ENCODE results near the gene TIMM8A.

The TIMM8A gene, protein sequence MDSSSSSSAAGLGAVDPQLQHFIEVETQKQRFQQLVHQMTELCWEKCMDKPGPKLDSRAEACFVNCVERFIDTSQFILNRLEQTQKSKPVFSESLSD

DNA sequence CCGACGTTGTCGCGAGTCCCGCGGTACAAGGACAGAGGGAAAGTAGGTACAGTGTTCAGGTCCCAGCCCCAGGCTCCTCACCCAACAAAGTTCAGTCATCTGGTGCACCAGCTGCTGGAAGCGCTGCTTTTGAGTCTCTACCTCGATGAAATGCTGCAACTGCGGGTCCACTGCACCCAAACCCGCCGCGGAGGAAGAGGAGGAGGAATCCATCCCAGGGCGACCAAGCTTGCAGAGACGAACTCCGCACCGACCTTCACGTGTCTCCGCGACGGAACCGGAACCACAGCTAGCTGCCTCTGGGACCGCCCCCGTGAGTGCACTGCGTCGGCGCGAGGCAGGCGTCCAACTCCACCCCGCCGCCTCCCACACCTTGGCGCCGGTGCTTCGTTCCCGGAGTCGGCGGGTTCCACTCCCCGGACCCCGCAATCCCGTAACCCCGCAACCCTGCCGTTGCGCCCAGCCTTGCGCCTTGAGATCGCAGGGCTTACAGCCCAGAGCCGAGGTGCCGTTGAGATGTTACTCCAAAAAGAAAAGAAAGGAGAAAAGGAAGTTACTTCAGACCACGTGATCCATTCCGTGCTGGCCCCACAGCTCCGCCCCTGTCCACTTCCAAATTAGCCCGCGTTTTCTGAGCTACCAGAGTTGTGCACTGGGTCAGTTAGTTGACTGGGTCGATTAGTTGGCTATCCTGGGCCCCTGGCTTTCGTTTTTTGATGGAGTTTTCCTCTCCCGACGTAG is at the start of gene TIMM8A:
Gene TIMM8A (minus strand): TSS at position 291 of the 741 bp plus-strand sequence. CDS start 78 bp downstream, at position 213.
- peak; percentile 72 for DNase-seq

DNA sequence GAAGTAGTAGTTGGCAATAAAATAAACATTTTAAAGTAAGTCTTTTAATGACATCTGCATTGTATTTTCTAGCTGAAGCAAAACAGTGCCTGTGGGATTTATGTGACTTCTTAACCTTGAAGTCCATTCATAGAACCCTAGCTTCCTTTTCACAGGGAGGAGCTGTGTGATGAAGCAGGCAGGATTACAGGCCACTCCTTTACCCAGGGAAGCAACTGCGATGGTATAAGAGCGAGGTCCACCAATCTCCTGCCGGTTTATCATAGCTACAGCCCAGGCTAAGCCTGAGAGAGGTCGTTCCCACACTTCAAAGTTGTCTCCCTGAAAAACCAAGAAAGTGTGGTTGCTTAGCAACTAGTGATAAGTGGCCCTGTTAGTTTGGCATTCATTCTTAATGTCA is 49.2 kb upstream of the TIMM8A start:
- DNase-seq = no peak

DNA sequence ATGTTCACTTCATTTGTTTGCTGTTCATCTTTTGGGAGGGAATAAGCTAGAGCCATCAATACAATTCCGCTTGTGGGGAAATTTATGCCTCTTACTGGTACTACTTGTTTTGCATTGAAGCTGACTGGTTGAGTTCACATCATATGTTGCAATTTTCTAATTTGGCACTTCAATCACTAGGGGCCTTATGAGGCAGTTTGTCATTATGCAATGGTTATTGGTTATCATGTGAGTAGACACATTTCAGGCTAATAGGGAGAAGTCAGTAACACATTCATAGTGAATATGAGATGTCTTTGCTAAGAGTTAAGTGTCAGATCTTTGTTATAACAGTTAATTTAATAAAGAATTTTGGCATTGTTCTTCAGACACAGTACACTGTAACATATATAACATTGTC is 47.2 kb upstream of the TIMM8A start:
- DNase-seq = no peak

DNA sequence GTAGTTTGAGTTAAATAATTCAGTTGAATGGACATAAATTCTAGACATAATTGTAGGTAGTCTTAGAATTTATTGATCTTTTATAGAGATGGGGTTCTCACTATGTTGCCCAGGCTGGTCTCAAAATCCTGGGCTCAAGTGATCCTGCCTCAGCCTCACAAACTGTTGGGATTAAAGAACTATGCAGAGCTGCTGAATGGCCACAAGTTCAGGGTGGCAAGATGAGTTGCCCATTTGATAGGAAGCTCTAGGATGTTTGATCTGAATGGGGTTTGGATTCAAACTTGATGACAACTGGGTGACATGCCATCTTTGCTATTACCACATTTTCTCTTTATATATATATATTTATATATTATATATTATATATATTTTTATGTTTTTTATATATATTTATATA is 45.8 kb upstream of the TIMM8A start:
- no peak for DNase-seq

DNA sequence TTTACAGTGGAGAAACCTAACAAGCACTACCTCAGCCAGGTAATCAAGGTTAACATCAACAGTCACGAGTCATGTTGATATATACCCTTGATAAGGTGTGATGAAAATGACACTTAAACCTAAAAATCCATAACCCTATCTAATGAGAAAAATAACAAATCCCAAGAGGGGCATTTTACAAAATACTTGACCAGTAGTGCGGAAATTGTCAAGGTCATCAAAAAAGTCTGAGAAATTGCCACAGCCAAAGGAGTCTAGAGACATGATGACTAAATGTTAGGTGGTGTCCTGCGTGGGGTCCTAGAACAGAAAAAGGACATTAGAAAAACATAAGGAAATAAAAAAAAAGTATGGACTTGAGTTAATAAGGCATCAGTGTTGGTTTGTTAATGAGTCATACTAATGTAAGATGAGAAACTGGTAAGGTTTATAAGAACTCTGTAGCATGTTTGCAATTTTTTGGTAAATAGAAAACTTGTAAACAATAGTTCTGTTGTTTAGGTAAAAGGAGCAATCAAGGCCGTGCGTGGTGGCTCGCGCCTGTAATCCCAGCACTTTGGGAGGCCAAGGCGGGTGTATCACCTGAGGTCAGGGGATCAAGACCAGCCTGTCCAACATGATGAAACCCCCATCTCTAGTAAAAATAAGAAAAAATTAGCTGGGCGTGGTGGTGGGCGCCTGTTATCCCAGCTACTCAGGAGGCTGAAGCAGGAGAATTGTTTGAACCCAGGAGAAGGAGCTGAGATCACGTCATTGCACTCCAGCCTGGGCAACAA is 45.2 kb upstream of the TIMM8A start:
- no peak for DNase-seq

DNA sequence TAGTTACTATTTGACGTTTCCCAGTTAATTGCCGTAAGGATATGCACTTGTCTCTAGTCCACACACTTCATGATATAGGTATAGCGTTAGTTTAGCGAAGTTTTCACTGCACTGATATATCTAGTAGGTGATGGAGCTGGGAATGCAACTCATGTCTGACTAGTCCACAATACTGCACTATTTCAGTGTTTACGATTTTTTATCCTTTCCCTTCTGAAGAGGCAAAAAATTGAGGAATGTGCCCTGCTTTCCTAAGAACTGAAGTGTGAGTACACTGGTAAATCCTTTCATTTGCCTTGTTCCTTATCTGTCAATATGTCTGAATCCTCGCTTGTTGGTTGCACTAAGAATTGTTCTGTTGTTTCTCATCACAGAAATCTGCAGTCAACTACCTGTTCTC is 43.3 kb upstream of the TIMM8A start:
- DNase-seq = no peak

DNA sequence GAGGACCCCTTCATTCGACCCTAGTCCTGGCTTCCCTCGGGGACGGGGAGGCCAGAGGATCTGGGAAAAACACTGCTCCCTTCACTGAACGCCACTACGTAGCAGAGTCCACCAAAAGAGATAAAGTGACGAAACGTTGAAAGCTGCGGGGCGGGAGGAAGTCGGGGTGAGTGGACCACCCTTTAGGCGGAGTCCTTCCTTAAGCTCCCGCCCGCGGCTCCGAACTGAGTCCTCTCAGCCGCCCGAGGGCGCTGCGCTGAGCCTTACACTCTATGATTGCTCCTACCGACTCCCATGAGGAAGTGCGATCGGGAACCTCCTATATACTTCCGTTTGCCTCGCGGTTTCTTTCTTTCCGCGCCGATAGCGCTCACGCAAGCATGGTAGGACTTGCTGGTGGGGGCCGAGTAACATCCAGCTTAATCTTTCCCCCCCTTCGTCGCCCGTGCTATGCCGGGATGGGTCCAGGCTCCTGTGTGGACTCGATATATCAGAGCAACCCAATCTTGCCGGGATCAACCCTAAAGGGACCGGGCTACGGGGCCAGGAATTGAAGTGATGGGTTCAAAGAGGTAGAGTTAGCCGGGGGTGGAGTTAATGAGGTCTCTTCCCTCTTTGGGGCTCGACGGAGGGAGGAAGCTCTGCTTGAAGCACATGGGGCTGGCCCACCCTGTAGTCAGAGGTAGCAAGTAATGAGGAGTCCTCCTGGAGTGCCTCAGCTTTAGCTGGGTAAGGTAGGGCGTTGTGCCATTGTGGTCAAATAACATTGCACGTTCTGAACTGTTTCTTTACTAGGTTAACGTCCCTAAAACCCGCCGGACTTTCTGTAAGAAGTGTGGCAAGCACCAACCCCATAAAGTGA is 42.4 kb upstream of the TIMM8A start, which contains the start of gene RPL36A:
Gene RPL36A (plus strand): TSS at position 348 of the 862 bp plus-strand sequence. CDS start 33 bp downstream, at position 381.
- DNase-seq = peak; percentile 82

DNA sequence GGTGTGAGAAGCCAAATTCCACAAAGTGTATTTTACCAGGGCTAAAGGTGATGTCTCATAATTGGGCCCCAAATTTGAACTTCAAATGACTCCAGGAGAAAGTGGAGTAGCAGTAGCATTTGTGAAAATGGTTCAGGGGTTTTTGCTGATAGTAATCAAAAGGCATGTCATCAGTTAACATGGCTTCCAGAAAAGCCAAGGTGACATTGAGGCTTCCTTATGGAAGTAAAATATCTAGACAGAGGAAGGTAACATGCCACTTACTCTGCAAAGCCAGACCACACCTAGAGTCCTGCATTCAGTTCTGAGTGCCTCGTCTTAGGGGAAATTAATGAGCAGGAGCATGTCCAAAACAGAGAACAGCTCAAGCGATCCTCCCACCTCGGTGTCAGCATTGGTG is 40.1 kb upstream of the TIMM8A start:
- no peak for DNase-seq

DNA sequence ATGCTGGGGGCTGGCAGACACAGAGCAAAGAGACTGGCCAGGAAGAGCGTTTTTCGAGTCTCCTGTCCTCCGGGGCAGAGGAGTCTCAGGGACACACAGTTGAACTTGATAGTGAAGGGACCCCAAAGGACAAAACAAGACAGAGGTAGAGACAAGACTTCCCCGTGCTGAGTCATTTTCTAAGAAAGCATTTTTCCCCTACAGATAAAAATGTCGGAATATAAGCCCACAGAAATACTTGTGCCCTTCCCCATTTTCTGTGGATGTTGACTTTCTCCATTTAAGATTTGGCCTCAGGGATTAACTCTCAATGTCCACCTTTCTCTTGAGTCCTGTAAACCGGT is 38.0 kb upstream of the TIMM8A start:
- no peak for DNase-seq

DNA sequence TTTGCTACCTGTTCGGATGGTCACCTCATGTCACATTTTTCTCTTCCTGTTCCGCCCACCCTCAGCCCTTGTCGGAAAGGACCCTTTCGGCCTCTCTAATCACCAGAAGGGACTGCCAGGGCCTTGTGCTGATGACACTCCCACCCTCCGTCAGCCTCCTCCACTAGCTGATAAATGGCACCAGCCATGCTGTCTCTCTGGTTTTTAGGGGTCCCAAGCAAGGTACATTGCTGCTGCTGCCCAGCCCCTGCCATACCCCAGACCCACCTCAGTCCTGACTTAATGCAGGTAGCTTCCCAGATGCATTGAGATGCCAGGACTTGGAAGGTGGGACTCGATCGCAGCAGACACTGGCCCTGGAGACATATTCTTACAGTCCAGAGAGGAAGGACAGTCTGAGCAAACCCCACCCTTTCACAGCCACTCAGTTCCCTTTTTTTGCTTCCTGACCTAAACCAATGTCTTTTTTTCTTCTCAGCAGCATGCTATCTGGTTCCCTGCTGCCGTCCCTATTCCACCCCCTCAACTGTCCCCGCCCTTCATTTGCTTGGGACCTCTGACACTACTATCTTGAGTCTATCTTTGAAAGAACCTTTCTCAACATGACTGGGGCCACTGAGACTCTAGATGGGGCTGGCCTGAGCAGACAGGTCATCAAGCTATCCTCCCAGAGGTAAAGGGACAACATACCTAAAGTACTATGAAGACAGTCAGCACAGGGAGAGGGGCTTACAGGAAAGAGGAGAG is 37.4 kb upstream of the TIMM8A start, which contains the start of gene BTK:
Gene BTK (minus strand): TSS at position 397 of the 747 bp plus-strand sequence. CDS start 10,907 bp downstream, outside the sequence.
- DNase-seq = no peak

DNA sequence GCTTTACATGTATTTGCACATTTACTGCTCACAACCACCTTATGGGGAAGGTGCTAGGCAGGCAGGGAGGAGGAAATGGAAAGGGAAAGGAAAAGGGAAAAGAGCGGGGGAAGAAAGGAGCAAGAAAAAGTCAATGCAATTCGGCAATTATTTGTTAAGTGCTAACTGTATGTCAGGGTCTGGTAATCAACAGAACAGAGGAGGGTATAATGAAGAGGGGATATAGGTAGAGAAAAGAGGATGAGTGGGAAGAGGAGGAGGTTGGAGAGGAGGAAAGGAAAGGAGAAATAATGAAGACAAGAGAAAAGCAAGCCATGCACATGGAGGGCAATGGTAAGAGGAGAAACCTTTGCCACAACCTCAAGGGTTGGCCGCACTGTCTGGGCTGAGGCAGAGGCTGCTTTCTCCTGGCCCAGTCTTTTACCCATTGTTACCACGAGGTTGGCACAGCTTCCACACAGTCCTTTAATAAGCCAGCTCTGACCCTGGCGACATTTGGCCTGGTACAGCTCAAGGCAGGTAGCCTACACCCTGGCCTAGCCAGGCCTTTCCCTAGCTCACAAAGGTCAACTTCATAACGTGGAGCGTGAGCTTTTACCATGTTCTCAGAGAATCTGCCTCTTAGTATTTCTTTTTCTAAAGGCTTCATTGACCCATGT is 36.6 kb upstream of the TIMM8A start:
- DNase-seq = no peak

DNA sequence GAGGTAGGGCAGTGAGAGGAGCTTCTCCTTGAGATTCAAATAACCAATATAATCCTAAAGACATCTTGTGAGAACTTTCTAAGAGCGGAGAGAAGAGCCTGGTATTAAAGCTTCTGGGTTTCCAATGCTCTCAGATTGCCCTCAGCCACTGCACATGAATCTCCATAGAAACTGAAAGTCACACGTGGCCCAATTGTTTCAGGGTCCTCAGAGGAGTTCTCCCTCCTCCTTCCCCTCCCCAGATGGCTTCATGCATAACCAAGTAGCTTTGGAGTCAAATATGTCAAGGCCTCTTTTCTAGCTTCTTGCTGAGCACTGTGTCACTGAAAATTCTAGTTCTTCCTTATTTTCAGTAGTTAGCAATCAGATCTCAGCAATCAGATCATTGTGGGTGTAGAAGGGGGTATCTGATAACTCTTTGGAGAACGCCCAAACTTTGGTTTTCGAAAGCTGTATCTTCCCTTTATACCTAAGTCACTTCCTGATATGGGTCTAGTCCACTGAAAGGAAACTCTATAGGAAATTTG is 35.2 kb upstream of the TIMM8A start:
- no peak for DNase-seq

DNA sequence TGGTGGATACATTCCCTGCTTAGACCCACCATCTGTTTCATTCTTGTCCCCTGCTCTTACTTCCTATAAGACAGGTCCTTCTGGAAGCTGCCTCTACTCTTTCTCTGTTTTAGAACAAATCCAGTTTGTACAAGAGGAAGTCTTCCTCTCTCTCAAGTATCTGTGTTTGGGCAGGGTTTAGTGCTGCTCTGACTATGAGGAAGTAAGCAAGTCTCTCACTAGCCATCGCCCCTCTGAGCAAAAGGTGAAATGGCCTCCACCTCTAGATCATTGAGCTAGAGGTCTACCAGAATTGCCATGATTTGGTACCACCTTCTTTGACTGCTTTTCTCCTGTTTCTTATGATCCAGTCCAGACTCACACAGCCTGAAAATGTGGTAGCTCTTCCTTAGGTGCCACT is 29.0 kb upstream of the TIMM8A start:
- no peak for DNase-seq

DNA sequence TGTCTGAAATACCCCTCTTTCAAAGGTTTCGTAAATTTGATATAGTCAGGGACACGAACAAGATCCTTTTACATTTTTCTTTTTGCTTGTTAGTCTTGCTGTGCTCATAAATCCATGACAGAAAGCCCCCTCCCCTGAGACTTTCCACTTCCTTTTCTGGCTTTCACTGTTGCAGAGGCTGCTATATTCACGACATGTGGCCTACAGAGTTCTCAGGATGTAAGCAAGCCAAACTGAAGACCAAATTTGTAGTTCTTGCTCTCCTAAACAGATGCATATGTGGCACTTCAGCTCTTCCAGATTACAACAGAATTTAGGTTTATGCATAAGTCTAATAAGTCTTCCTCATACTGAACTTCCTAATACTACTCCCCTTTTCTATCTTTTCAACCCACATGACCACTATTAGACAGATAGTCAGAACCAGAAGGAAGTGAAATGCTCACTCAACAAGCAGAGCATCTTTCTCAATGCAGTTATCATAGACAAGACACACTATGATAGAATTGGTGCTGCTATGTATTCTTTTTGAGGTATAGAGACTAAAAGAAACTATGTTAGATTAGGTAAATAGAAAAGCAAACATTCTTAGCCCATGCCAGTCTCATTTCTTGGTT is 22.5 kb upstream of the TIMM8A start:
- DNase-seq = no peak

DNA sequence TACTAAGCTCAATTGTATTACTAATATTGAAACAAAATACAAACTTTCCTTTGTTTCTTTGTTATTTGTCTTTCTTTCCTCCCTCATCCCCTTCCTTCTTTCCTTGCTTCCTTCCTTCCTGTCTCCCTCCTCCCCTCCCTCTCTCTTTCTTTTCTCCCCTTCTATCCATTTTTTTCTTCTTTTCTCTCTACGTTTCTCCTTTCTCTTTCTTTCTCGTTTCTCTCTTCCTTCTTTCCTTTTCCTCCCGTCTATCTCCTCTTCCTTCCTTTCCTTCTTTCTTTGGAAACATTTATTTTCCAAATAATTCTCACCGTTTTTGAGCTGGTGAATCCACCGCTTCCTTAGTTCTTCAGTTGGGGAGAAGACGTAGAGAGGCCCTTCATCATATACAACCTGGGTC is 21.1 kb upstream of the TIMM8A start:
- no peak for DNase-seq

DNA sequence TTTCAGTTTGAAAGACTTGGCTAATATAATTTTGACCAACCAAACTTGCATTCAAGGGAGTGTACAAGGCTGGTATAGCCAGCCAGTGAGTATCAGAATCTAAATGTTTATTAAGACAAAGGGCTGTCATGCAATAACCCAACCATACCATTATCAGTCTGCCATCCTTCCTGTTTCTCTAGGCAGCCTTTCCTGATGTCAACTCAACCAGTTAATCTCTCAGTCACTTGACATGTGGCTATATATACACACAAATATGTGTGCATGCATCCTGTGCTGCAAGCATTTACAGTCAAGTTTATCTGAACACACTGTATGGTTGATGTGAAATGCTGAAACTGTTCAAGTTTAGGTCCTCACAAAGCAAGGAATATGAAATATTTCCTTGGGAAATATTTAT is 20.3 kb upstream of the TIMM8A start:
- no peak for DNase-seq

DNA sequence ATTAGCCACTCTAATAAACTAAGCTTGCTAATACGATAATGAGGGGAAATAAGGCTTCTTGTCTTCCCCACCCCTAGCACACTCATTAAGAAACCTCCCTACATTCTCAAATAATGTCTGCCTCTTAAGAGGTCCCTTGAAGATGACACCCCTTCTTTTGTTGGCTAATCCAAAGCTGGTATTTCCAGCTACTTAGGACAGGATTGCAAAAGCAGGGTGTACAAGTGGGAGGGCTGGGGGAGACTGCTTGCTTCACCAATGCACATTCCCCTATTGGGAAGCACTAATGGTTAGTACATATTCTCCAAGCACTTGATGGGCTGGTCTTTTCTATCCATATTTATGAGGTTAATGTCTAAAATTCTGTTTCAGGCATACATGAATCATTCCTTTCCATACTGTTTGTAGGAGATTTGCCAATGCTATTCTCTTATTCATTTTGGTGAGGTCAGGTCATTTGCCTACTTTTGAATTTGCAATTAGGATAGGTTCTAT is 16.8 kb upstream of the TIMM8A start:
- no peak for DNase-seq

DNA sequence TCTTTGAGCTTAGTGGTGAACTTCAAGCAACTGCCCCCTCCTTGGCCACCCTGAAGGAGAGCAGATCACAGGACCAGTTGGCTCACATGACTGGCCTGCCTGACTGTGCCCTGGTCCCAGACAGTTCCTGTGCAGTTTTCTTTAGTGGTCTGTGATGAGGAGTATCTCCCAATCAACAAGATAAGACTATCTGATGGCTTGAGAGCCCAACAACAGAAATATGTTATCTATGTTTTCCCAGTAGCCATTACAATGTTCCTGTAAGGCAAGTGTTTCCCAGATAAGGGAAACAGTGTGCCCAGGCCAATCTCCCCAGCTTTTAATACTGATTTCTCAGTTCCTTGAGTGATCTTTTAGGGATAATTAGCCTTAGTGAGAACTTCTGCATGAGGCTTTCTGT is 14.2 kb upstream of the TIMM8A start:
- DNase-seq = no peak

DNA sequence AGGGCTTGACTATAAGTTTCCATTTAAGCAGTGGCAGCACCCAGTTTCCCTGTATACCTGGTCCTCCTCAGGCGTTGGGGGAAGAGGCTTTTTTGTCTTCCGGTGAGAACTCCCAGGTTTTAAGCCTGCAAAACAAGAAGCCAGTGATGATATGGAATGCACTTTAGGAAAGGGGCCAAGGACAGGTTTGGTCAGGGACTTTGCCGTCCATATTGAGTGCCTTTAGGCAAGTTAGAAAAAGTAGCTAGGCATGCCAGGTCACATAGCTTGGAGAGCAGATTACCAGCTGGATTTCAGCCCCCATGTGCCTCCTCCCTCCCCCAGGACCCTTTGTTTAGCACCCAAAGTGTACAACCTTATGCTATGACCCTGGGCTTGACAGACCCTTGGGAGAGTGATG is 13.6 kb upstream of the TIMM8A start:
- no peak for DNase-seq

DNA sequence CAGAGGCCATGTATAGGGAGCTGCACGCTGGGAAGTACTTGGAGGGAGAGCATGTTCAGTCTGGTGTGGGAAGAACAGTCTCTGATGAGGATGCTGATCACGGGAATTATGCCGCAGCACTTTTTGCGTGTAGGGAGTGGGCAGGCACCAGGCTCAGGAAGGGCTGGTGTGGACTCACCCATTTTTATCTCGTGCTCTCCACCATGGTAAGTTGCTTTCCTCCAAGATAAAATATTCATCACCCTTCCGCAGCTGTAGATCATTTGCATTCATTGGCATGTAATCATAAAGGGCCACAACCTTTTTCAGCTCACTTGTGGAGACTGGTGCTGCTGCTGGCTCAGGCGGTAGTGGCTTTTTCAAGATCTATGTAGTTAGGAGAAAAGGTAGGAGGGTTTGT is 11.8 kb upstream of the TIMM8A start:
- DNase-seq = no peak

DNA sequence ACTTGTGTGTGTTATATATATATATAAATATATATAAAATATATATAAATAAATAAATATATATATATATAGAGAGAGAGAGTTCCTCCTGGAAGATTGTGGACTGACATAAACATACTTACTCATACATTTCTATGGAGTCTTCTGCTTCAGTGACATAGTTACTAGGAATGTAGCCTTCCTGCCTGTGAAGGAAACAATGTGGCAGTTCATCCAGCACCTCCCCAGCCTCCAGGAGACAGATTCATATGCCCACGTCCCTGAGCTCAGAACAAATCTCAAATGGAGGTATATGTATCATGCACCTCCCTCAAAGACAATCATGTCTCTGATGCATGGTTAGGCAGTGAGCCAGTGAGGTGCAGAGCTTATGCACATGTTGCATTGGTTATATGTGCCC is 11.4 kb upstream of the TIMM8A start:
- DNase-seq = no peak
